GM21529 (cell line): ENCODE results near the gene CACNA1B.
A peak's percentile ranks its signal among the peaks of the same experiment; 100 is the strongest.
"Not testable (repeated sequence)": the region's sequence is repeated elsewhere in the genome, so short reads cannot be mapped to it uniquely, and the experiment has no call there.

ENCODE experiments used
- ATAC-seq: cut with Tn5 transposase; IDR thresholded peaks from one replicate; pipeline ENCODE4 v1.9.1; 2021; ENCODE audit not compliant: unreplicated experiment

CACNA1B gene

GRCh38 chr9:138122676-138123075, 245.1 kb downstream of the CACNA1B start:
- ATAC-seq = no peak

- no peak for ATAC-seq
Observed at GRCh38 chr9:138123086-138123485, 245.5 kb downstream of the CACNA1B start.

GRCh38 chr9:138126090-138126857, 248.7 kb downstream of the CACNA1B start:
- peak; percentile 93 for ATAC-seq

GRCh38 chr9:138126858-138127584, 249.4 kb downstream of the CACNA1B start:
- ATAC-seq = peak; percentile 54

GRCh38 chr9:138128027-138128426, 250.4 kb downstream of the CACNA1B start:
- not testable (repeated sequence) for ATAC-seq

GRCh38 chr9:138129318-138129717, 251.7 kb downstream of the CACNA1B start:
- ATAC-seq = not testable (repeated sequence)

- ATAC-seq = not testable (repeated sequence)
Observed at GRCh38 chr9:138132946-138133705, 255.5 kb downstream of the CACNA1B start.

GRCh38 chr9:138134581-138134980, 257.0 kb downstream of the CACNA1B start:
- ATAC-seq = not testable (repeated sequence)

GRCh38 chr9:138139096-138139495, 261.5 kb downstream of the CACNA1B start:
- ATAC-seq = not testable (repeated sequence)

DNA sequence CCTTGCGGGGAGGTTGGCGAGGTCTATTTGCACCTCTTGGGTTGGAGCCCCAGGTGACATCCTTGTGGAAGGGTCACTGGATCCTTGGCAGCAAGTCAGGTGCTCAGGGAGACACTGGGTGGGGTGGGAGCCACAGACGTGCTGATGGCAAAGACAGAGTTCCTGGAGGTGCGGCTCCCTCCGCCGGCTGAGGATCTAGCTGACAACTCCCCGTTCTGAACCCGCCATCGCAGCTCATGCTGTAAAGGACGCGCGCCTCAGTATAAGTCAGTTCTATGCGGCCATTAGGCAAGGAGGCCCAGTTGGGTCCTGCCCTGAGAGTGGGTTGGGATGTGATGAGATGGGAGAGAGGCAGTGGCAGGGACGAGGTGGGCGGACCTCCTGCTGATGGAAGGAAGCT, 263.4 kb downstream of the CACNA1B start:
- ATAC-seq = not testable (repeated sequence)

GRCh38 chr9:138142528-138143244, 265.1 kb downstream of the CACNA1B start:
- ATAC-seq = not testable (repeated sequence)

GRCh38 chr9:138143491-138143890, 265.9 kb downstream of the CACNA1B start:
- ATAC-seq = not testable (repeated sequence)

- ATAC-seq = not testable (repeated sequence)
Observed at GRCh38 chr9:138147556-138147955, 270.0 kb downstream of the CACNA1B start.

DNA sequence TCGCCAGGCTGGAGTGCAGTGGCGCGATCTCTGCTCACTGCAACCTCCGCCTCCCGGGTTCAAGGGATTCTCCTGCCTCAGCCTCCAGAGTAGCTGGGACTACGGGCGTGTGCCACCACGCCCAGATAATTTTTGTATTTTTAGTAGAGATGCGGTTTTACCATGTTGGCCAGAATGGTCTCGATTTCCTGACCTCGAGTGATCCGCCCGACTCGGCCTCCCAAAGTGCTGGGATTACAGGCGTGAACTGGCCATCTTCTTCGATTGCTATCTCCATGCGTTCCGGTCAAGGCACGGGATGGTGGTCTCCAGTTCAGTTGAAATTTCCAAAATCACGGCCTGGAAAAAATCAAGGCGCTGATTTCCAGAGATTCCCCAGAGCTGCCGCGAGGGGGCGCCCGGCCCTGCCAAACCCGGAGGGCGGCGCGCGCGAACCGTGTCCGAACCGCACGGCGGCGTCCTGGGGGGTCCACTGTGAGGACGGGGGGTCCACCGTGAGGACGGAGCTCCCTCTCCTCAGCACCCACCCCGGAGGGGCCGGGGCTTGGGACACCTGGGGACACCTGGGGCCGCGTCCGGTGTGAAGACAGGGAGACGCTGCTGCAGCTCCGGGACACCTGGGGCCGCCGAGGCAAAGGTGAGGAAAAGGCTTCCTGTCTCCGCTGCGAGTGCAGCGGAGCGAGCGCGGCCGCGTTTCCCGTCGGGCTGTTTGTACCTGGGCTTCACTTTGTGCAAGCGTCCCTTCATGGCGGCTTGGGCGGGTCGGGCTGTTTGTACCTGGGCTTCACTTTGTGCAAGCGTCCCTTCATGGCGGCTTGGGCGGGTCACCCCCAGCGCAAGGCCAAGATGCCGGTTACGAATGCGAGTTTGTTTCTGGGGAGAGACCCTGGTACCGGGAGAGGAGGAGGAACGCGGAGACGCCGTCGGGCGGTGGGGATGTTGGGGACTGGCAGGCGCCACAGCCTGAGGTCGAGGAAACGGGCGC, 272.4 kb downstream of the CACNA1B start:
- not testable (repeated sequence) for ATAC-seq

DNA sequence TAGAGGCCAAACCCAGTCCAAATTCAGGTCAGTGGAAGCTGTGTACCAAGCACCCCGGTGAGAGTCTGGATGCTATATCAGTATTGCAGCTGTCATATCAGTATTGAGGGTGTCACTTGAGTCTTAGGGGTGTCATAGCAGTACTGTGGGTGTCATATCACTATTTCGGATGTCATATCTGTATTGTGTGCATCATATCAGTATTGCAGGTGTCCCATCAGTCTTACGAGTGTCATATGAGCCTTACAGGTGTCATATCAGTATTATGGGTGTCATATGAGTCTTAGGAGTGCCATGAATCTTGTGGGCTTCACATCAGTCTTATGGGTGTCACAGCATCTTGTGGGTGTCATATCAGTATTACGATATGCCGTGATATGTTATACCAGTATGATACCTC, 278.2 kb downstream of the CACNA1B start:
- not testable (repeated sequence) for ATAC-seq

- ATAC-seq = not testable (repeated sequence)
Observed at GRCh38 chr9:138166793-138167192, 289.2 kb downstream of the CACNA1B start.
